ENCODE data around the gene ALG10B.

DNA sequence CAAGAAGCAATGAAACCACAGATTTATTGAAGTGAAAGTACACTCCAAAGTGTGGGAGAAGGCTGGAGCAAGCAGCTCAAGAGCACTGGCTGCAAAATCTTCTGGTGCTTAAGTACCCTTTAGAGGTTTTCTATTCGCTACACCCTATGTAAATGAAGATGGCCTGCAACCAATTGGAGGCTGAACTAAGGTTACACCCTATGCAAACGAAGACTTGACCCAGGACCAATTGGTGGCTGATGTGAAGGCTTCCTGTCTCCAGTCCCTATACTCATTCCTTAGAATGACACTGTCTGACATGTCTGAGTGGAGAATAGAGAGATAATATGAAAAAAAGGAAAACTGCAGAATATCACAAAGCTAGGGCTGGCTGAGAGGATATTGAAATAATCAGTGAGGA lies 57.2 kb downstream of the ALG10B start:
- TF ChIP-seq, protein P1, sequence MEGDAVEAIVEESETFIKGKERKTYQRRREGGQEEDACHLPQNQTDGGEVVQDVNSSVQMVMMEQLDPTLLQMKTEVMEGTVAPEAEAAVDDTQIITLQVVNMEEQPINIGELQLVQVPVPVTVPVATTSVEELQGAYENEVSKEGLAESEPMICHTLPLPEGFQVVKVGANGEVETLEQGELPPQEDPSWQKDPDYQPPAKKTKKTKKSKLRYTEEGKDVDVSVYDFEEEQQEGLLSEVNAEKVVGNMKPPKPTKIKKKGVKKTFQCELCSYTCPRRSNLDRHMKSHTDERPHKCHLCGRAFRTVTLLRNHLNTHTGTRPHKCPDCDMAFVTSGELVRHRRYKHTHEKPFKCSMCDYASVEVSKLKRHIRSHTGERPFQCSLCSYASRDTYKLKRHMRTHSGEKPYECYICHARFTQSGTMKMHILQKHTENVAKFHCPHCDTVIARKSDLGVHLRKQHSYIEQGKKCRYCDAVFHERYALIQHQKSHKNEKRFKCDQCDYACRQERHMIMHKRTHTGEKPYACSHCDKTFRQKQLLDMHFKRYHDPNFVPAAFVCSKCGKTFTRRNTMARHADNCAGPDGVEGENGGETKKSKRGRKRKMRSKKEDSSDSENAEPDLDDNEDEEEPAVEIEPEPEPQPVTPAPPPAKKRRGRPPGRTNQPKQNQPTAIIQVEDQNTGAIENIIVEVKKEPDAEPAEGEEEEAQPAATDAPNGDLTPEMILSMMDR (IDR thresholded peaks at IDR 0.05; ENCODE audit: extremely low read depth in 1 of 2, insufficient read depth in 1 of 2, low read depth in 1 of 2, low read length in 2 of 2) = no peak
- TF ChIP-seq EZH2 (IDR thresholded peaks at IDR 0.05; ENCODE audit: borderline replicate concordance, low read depth, low read length, severe bottlenecking) (no peak), FOS (IDR thresholded peaks at IDR 0.05; ENCODE audit: borderline replicate concordance, insufficient read depth, low read length) (no peak), POLR2AphosphoS5 (IDR thresholded peaks at IDR 0.05; ENCODE audit: insufficient read depth, low read depth, low read length) (no peak), JUN (IDR thresholded peaks at IDR 0.05; ENCODE audit: borderline replicate concordance, insufficient read depth, insufficient read length, low read depth) (no peak), POLR2A (IDR thresholded peaks at IDR 0.05; ENCODE audit: low read depth, low read length) (no peak), MYC (IDR thresholded peaks at IDR 0.05; ENCODE audit: low read depth, low read length) (no peak)
- TF ChIP-seq, protein P2, sequence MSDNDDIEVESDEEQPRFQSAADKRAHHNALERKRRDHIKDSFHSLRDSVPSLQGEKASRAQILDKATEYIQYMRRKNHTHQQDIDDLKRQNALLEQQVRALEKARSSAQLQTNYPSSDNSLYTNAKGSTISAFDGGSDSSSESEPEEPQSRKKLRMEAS (IDR thresholded peaks at IDR 0.05; ENCODE audit: insufficient read depth, insufficient read length) = no peak
